Measurements from ENCODE around the gene PKD1L1.

PKD1L1 gene

DNA sequence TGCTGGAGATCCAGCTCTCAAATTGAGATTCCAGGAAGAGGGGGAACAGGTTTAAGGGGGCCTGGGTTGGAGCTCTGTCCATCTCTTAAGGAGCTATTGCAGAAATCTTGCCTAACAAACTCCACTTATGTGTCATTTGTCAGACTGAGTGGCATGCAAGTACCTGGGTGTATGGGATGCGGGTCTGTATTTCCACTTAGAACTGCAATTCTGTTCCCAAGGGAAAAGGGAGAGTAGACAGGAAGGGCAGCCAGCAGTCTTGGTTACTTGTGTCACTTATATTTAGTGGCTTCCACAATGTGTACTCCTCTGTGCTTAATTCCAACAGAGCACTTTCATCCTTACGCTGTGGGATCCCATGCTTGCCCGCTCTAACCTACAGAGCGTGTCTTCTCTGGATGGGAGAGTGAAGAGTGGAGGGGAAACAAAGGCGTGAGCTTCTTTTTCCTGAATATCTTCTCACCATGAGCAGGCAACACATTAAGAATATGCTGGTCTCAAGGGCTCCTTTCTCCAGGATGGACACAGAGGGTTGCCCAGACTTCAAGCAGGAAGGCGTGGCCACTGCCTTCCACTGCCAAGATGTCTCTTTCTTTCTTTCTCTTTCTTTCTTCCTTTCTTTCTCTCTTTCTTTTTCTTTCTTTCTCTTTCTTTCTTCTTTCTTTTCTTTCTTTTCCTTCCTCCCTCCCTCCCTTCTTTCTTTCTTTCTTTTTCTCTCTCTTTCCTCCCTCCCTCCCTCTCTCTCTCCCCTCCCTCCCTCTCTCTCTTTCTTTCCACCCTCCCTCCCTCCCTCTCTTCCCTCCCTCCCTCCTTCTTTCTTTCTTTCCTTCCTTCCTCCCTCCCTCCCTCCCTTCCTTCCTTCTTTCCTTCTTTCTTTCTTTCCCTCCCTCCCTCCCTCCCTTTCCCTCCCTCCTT, 212.6 kb downstream of the PKD1L1 start:
- H3K27me3 Mint-ChIP-seq, result peaks cover 12% of the 10 kb centered on the region in 2 donors
- no peaks in the 10 kb centered on the region for H3K36me3 Mint-ChIP-seq (ENCODE audit: insufficient read depth)
- no peak overlapping the region for H3K4me3 Mint-ChIP-seq
- DNase-seq (no peak), ATAC-seq (replicated peaks) (no peak)
- H3K4me1 Mint-ChIP-seq (ENCODE audit: low read depth in 2 of 2), result no peaks in the 10 kb centered on the region
- no peaks in the 10 kb centered on the region for H3K9me3 Mint-ChIP-seq
- H3K27ac Mint-ChIP-seq, result no peak overlapping the region

GRCh38 chr7:47734949-47735291, 213.3 kb downstream of the PKD1L1 start:
- DNase-seq (no peak), ATAC-seq (replicated peaks) (no peak)
- no peak overlapping the region for H3K4me3 Mint-ChIP-seq
- H3K27ac Mint-ChIP-seq, result no peak overlapping the region
- peaks cover 0 to 2% of the 10 kb centered on the region in 2 donors for H3K9me3 Mint-ChIP-seq
- H3K36me3 Mint-ChIP-seq (ENCODE audit: insufficient read depth), result no peaks in the 10 kb centered on the region
- peaks cover 12% of the 10 kb centered on the region in 2 donors for H3K27me3 Mint-ChIP-seq
- no peaks in the 10 kb centered on the region for H3K4me1 Mint-ChIP-seq (ENCODE audit: low read depth in 2 of 2)

DNA sequence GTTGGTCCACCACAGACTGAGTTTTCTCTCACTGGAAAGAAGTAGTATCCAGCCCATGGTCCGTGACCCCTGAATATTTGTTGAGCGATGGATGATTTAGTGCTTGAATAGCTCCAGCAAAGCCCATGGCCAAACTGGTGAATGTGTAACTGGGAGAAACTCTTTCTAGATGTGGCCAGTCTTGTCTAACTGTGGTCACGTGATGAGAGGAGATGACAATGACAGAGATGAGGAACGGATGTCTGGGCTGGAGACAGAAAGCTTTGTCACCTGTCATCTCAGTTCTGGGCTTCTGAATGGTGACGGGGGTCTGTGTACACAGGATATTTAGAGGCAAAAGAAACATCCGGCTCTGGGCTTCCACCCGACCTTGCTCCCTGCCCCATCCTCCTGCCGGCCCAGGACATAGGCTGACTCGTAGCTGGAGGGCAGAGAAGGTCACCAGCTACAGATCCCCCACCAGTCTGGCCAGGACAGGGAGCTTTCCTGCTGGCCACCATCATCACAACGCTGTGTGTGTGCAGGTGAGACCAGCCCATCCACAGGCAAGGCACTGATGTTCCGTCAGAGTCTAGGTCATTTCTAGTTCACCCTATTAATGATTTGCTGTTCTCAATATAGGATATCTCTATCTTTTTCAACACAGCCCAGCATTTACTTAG, 213.8 kb downstream of the PKD1L1 start:
- Mint-ChIP-seq H3K9me3 (peaks cover 0 to 2% of the 10 kb centered on the region in 2 donors), H3K4me1 (ENCODE audit: low read depth in 2 of 2) (no peaks in the 10 kb centered on the region), H3K4me3 (no peak overlapping the region), H3K36me3 (ENCODE audit: insufficient read depth) (no peaks in the 10 kb centered on the region), H3K27ac (no peak overlapping the region), H3K27me3 (peaks cover 8 to 11% of the 10 kb centered on the region in 2 donors)
- ATAC-seq (replicated peaks), result no peak
- DNase-seq, result no peak

DNA sequence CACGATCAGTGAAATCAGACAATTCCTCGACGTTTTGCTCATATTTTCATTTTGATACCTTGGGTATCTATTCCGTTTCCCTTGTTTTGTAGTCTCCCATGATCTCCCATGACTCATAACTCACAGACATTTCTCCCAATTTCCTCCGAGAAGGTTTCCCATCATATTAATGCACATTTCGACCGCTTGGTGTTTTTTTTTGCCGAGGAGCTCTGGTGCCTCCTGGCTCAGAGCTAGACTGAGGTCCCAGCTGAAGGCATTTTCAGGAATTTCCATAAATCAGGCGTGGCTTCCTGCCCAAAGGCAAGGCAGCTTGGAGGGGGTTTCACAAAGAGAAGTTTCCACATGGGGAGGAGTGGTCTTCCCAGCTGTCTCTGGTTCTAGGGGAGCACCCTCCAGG, 218.1 kb downstream of the PKD1L1 start:
- Mint-ChIP-seq H3K4me1 (ENCODE audit: low read depth in 2 of 2) (no peaks in the 10 kb centered on the region), H3K36me3 (ENCODE audit: insufficient read depth) (no peaks in the 10 kb centered on the region), H3K4me3 (no peak overlapping the region), H3K9me3 (peaks cover 0 to 2% of the 10 kb centered on the region in 2 donors), H3K27me3 (no peaks in the 10 kb centered on the region), H3K27ac (no peak overlapping the region)
- DNase-seq (no peak), ATAC-seq (replicated peaks) (no peak)

DNA sequence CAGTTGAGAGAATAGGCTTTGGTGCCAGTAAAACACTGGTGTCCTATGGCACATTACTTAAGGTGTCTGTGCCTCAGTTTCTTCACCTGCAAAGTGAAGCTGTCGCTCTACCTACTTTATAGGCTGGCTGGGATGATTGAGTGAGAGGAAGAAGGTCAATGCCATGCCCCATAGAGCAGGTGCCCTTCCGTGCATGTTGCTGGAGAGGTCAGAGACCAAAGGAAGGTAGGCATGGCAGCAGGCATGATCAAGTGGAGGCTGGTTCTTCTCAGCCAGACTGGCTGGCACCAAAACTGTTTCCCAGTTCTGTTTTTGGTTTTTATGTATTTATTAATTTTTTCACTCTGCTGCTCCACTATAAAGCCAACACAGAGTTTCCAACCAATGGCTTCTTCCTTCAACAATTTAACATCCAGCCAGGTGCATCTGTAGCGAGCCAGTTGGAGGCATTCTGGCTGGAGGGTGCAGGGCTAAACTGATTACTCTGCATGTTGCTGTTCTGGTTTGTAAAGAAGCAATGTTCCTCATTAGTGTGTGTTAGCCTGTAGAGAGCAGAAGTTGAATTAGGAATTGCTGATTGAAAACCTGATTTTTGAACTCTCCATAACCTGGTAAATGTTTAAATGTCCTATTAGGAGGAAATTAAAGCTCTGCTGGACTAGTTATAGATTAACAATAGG, 222.1 kb downstream of the PKD1L1 start:
- no peaks in the 10 kb centered on the region for H3K4me1 Mint-ChIP-seq (ENCODE audit: low read depth in 2 of 2)
- H3K27me3 Mint-ChIP-seq, result no peaks in the 10 kb centered on the region
- H3K9me3 Mint-ChIP-seq, result peaks cover 3 to 4% of the 10 kb centered on the region in 2 donors
- no peak overlapping the region for H3K4me3 Mint-ChIP-seq
- H3K36me3 Mint-ChIP-seq (ENCODE audit: insufficient read depth), result no peaks in the 10 kb centered on the region
- DNase-seq, result no peak
- H3K27ac Mint-ChIP-seq, result no peak overlapping the region
- no peak for ATAC-seq (replicated peaks)

GRCh38 chr7:47725031-47725780, 223.1 kb downstream of the PKD1L1 start:
- H3K4me1 Mint-ChIP-seq (ENCODE audit: low read depth in 2 of 2), result no peaks in the 10 kb centered on the region
- no peak overlapping the region for H3K4me3 Mint-ChIP-seq
- DNase-seq, result no peak
- H3K27me3 Mint-ChIP-seq, result no peaks in the 10 kb centered on the region
- peaks cover 4 to 9% of the 10 kb centered on the region in 2 donors for H3K9me3 Mint-ChIP-seq
- ATAC-seq (replicated peaks), result no peak
- no peaks in the 10 kb centered on the region for H3K36me3 Mint-ChIP-seq (ENCODE audit: insufficient read depth)
- no peak overlapping the region for H3K27ac Mint-ChIP-seq

Measured in effector memory CD8-positive, alpha-beta T cell (primary cell).